ENCODE data around the gene DHRS4L2. TPM values are rescaled to one million over a fixed set of nuclear protein-coding genes. Genes with fewer than 3 reads are reported as not detected.
A peak's percentile ranks its signal among the peaks of the same experiment; 100 is the strongest.
"Not testable (repeated sequence)": the region's sequence is repeated elsewhere in the genome, so short reads cannot be mapped to it uniquely, and the experiment has no call there.

The DHRS4L2 gene
- total and polyA plus RNA-seq, 7 donors = 8.0 to 62.7 (median 20.0) TPM

DNA sequence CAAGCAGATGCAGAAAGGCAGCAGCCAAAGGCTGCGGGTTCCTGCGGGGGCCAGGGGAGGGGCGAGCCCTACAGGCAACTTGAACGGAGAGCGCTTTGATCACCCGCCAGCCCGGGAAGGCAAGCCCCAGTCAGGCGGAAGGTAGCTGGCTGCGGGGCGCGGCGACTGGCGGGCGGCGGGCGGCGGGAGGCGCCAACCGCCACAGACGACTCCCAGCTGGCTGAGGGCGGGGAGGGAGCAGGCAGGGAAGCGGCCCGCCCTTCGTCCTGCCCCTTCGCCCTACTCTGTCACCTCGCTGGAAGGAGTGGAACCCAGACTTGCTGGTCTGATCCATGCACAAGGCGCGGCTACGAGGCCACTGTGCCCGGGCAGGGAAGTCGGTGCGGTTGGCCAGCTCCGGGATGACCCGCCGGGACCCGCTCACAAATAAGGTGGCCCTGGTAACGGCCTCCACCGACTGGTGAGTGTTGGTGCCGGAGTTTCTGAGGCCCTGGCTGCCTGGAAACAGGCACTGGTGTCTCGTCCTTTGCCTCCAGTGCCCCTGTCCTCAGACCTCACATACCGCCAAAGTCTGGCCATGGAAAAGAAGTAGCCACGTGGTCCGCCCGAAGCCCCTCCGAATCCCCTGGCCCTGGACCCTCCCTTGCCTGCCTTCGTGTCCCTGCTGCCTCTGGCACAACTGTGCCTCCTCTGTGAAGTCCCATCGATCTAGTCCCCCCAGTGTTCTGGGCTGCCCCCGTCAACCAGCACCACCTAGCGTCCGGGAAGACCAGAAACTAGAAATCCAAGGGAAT is 47.6 kb downstream of the DHRS4L2 start:
- intact Hi-C loops (cut with DNase I) = loop anchor here (1.0 to 5.0 kb wide), 2 partner anchors 22 to 49 kb away; partner anchors contain the start of gene DHRS4L2
- WGBS, 2 donors = 0% methylated on average over 50 of the region's 50 CpGs
- Histone ChIP-seq H3K4me1 (peaks cover 0 to 6% (median 0%) of the 10 kb centered on the region in 4 donors), H3K4me3 (peak overlapping the region; percentile 42 to 59 (median 54)), H3K36me3 (no peaks in the 10 kb centered on the region), H3K27me3 (no peaks in the 10 kb centered on the region), H3K9me3 (no peaks in the 10 kb centered on the region), H3K27ac (peak overlapping the region; percentile 84 to 93 (median 88))
- DNase-seq = peak; percentile 87
- peak; percentile 17 to 67 (median 24) for TF ChIP-seq POLR2AphosphoS5 (IDR thresholded peaks at IDR 0.05)
- TF ChIP-seq EP300 (IDR thresholded peaks at IDR 0.05) = no peak
- peak in 1 of 2 donors; percentile 34 for TF ChIP-seq POLR2A (IDR thresholded peaks at IDR 0.05)
- TF ChIP-seq, protein P1, sequence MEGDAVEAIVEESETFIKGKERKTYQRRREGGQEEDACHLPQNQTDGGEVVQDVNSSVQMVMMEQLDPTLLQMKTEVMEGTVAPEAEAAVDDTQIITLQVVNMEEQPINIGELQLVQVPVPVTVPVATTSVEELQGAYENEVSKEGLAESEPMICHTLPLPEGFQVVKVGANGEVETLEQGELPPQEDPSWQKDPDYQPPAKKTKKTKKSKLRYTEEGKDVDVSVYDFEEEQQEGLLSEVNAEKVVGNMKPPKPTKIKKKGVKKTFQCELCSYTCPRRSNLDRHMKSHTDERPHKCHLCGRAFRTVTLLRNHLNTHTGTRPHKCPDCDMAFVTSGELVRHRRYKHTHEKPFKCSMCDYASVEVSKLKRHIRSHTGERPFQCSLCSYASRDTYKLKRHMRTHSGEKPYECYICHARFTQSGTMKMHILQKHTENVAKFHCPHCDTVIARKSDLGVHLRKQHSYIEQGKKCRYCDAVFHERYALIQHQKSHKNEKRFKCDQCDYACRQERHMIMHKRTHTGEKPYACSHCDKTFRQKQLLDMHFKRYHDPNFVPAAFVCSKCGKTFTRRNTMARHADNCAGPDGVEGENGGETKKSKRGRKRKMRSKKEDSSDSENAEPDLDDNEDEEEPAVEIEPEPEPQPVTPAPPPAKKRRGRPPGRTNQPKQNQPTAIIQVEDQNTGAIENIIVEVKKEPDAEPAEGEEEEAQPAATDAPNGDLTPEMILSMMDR (IDR thresholded peaks at IDR 0.05) = peak; percentile 57 to 74 (median 65)

GRCh38 chr14:24036963-24037657 is 48.4 kb downstream of the DHRS4L2 start:
- Histone ChIP-seq H3K27ac (peak overlapping the region; percentile 84 to 93 (median 88)), H3K4me3 (peak overlapping the region in 3 of 4 donors; percentile 53 to 59 (median 56))

DNA sequence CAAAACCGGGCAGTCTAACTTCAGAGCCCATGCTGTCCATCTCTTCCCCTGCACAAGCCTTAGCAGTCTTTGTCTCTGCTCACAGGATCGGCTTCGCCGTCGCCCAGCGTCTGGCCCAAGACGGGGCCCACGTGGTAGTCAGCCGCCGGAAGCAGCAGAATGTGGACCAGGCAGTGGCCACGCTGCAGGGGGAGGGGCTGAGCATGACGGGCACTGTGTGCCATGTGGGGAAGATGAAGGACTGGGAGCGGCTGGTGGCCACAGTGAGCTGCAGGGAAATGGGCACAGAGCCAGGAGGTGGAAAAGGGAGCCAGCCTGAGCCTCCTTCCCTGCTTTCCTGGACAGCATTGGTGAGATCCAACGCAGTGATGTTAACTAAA is 48.9 kb downstream of the DHRS4L2 start:
- TF ChIP-seq EP300 (IDR thresholded peaks at IDR 0.05) (no peak), POLR2AphosphoS5 (IDR thresholded peaks at IDR 0.05) (no peak), POLR2A (IDR thresholded peaks at IDR 0.05) (no peak)
- TF ChIP-seq, protein P1 (IDR thresholded peaks at IDR 0.05) = no peak
- intact Hi-C loops (cut with DNase I) = loop anchor here (5.0 kb wide), 1 partner anchor 50 kb away; the partner anchor contains the start of gene DHRS4L2
- Histone ChIP-seq H3K27ac (no peak overlapping the region), H3K36me3 (no peaks in the 10 kb centered on the region), H3K4me3 (no peak overlapping the region), H3K9me3 (no peaks in the 10 kb centered on the region), H3K4me1 (peaks cover 0 to 6% (median 0%) of the 10 kb centered on the region in 4 donors), H3K27me3 (no peaks in the 10 kb centered on the region)
- DNase-seq = no peak
- WGBS, 2 donors = 64 to 81% methylated on average over 14 of the region's 14 CpGs

More at GRCh38 chr14:24036963-24037657, 48.4 kb downstream of the DHRS4L2 start:
- not testable (repeated sequence) for H3K27me3 ChIP-seq, DNase-seq, H3K36me3 ChIP-seq, H3K9me3 ChIP-seq, H3K4me1 ChIP-seq
- 33 to 47% methylated on average over 10 of the region's 10 CpGs for WGBS, 2 donors
- intact Hi-C loops (cut with DNase I) = loop anchor here (1.0 to 5.0 kb wide), 2 partner anchors 23 to 50 kb away; partner anchors contain the start of gene DHRS4L2

DNA sequence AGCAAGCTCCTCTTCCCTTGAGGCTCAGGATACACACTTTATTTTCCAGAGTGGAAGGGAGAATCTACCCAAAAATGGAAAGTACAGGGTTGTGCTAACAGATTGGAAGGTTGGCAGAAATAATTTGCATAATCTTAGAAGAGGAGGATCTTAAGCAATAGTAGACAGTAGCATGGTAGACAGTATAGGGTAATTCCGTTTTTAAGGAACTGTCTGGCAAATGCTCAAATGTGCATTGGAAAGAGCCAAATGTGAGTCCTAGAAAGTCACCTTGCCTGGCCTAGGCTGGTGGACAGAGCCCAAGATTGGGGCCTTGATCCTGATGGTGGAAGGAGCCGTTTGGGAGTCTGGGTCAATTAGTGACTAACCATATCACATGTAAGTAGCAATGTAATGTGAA is 50.0 kb downstream of the DHRS4L2 start:
- 90 to 95% methylated on average over 2 of the region's 2 CpGs for WGBS, 2 donors
- H3K36me3 ChIP-seq = no peaks in the 10 kb centered on the region
- no peak overlapping the region for H3K27ac ChIP-seq
- no peak for DNase-seq
- TF ChIP-seq EP300 (IDR thresholded peaks at IDR 0.05) (no peak), POLR2AphosphoS5 (IDR thresholded peaks at IDR 0.05) (no peak), POLR2A (IDR thresholded peaks at IDR 0.05) (no peak)
- TF ChIP-seq, protein P1 (IDR thresholded peaks at IDR 0.05) = no peak
- peaks cover 0 to 6% (median 0%) of the 10 kb centered on the region in 4 donors for H3K4me1 ChIP-seq
- no peaks in the 10 kb centered on the region for H3K27me3 ChIP-seq
- H3K4me3 ChIP-seq = no peak overlapping the region
- no peaks in the 10 kb centered on the region for H3K9me3 ChIP-seq
- intact Hi-C loops (cut with DNase I) = loop anchor here (5.0 kb wide), 1 partner anchor 51 kb away; the partner anchor contains the start of gene DHRS4L2

- 25 to 56% methylated on average over 2 of the region's 2 CpGs for WGBS, 2 donors
- no peak overlapping the region for H3K27ac ChIP-seq
- intact Hi-C loops (cut with DNase I) = no loop called here
- DNase-seq = no peak
- H3K4me3 ChIP-seq = no peak overlapping the region
- H3K27me3 ChIP-seq = no peaks in the 10 kb centered on the region
- peaks cover 0 to 6% (median 0%) of the 10 kb centered on the region in 4 donors for H3K4me1 ChIP-seq
- no peaks in the 10 kb centered on the region for H3K9me3 ChIP-seq
- TF ChIP-seq EP300 (IDR thresholded peaks at IDR 0.05) (no peak), POLR2A (IDR thresholded peaks at IDR 0.05) (no peak), POLR2AphosphoS5 (IDR thresholded peaks at IDR 0.05) (no peak)
- TF ChIP-seq, protein P1 (IDR thresholded peaks at IDR 0.05) = no peak
- no peaks in the 10 kb centered on the region for H3K36me3 ChIP-seq
These were observed 52.0 kb downstream of the DHRS4L2 start for GRCh38 chr14:24040692-24041091.

All from sigmoid colon (tissue), 7 donors.